HepG2 (cell line): ENCODE measurements around the gene SLC23A3. TPM values are rescaled to one million over a fixed set of nuclear protein-coding genes. Genes with fewer than 3 reads are reported as not detected.
A peak's percentile ranks its signal among the peaks of the same experiment; 100 is the strongest.

Source experiments
- AKAP8 ChIP-seq: sonication (generic); formaldehyde crosslinking; IDR thresholded peaks from 2 replicates; pipeline ENCODE4 v1.5.1; 2020; ENCODE audit warnings: mild to moderate bottlenecking, missing genetic modification reagents
- AKNA ChIP-seq: sonication (generic); formaldehyde crosslinking; IDR thresholded peaks from 2 replicates; pipeline ENCODE4 v1.4.0; 2020; ENCODE audit warnings: missing genetic modification reagents, borderline replicate concordance
- ATF4 ChIP-seq, 2 experiments: fragments of 450-650 bp in 1 of 2; sonication (generic) in 1 of 2; formaldehyde crosslinking; IDR thresholded peaks; 2 replicates each; pipeline versions ENCODE4 v1.5.0 to v1.8.0; 2020 to 2022; ENCODE audit warnings: mild to moderate bottlenecking in 1 of 2, missing genetic modification reagents in 1 of 2
- IRF1 ChIP-seq: sonication (generic); formaldehyde crosslinking; IDR thresholded peaks from 2 replicates; pipeline ENCODE4 v1.4.0; 2020; ENCODE audit warnings: low read depth, mild to moderate bottlenecking, missing genetic modification reagents
- ISL2 ChIP-seq: sonication (generic); formaldehyde crosslinking; IDR thresholded peaks from 2 replicates; pipeline ENCODE4 v1.5.0; 2020; ENCODE audit warnings: missing genetic modification reagents
- KDM2A ChIP-seq: sonication (generic); formaldehyde crosslinking; IDR thresholded peaks from 2 replicates; pipeline ENCODE4 v1.4.0; 2020; ENCODE audit warnings: low read depth, missing genetic modification reagents, borderline replicate concordance
- KDM4B ChIP-seq: sonication (generic); formaldehyde crosslinking; IDR thresholded peaks from 2 replicates; pipeline ENCODE4 v1.4.0; 2020; ENCODE audit warnings: missing genetic modification reagents
- NONO ChIP-seq, 2 experiments: fragments of 450-650 bp in 1 of 2; sonication (generic) in 1 of 2; formaldehyde crosslinking in 1 of 2; IDR thresholded peaks in 1 of 2; conservative IDR thresholded peaks in 1 of 2; 2 replicates each; pipeline versions ENCODE4 v1.6.1 to v1.8.0; 2017 to 2022; ENCODE audit warnings: mild to moderate bottlenecking in 1 of 2, missing genetic modification reagents in 1 of 2, moderate library complexity in 1 of 2
- PAWR ChIP-seq: sonication (generic); formaldehyde crosslinking; IDR thresholded peaks from 2 replicates; pipeline ENCODE4 v1.4.0; 2020; ENCODE audit warnings: missing genetic modification reagents, mild to moderate bottlenecking, borderline replicate concordance
- POLR2AphosphoS2 ChIP-seq: IDR thresholded peaks from 2 replicates; pipeline ENCODE4 v1.6.1; 2011; ENCODE audit warnings: low read depth, low read length, improper control_type of control experiment
- SCMH1 ChIP-seq: sonication (generic); formaldehyde crosslinking; IDR thresholded peaks from 2 replicates; pipeline ENCODE4 v1.9.0; 2021; ENCODE audit warnings: missing genetic modification reagents, mild to moderate bottlenecking, borderline replicate concordance
- STAG1 ChIP-seq: sonication (generic); formaldehyde crosslinking; IDR thresholded peaks from 2 replicates; pipeline ENCODE4 v1.4.0; 2020; ENCODE audit warnings: missing genetic modification reagents
- ZBTB7A ChIP-seq: sonication (generic); formaldehyde crosslinking; IDR thresholded peaks from 2 replicates; pipeline ENCODE4 v1.8.0; 2022; ENCODE audit warnings: mild to moderate bottlenecking, missing genetic modification reagents
- ZC3H4 ChIP-seq: sonication (generic); formaldehyde crosslinking; IDR thresholded peaks from 2 replicates; pipeline ENCODE4 v1.4.0; 2020; ENCODE audit warnings: missing genetic modification reagents, borderline replicate concordance
- ZFYVE20 ChIP-seq: sonication (generic); formaldehyde crosslinking; IDR thresholded peaks from 2 replicates; pipeline ENCODE4 v1.8.0; 2023; ENCODE audit warnings: low read depth, mild to moderate bottlenecking, moderate library complexity, missing genetic modification reagents, borderline replicate concordance
- ZNF124 ChIP-seq: sonication (generic); formaldehyde crosslinking; IDR thresholded peaks from 2 replicates; pipeline ENCODE4 v1.4.0; 2020; ENCODE audit warnings: missing genetic modification reagents
- ZNF264 ChIP-seq: sonication (generic); formaldehyde crosslinking; IDR thresholded peaks from 2 replicates; pipeline ENCODE4 v1.4.0; 2020; ENCODE audit warnings: missing genetic modification reagents
- ZNF354B ChIP-seq: sonication (generic); formaldehyde crosslinking; IDR thresholded peaks from 2 replicates; pipeline ENCODE4 v1.8.0; 2022; ENCODE audit warnings: mild to moderate bottlenecking, missing genetic modification reagents
- ZNF362 ChIP-seq: sonication (generic); formaldehyde crosslinking; IDR thresholded peaks from 2 replicates; pipeline ENCODE4 v1.4.0; 2020; ENCODE audit warnings: missing genetic modification reagents, mild to moderate bottlenecking, borderline replicate concordance
- ZNF431 ChIP-seq: sonication (generic); formaldehyde crosslinking; IDR thresholded peaks from 2 replicates; pipeline ENCODE4 v1.9.0; 2022; ENCODE audit warnings: missing genetic modification reagents, low read depth, mild to moderate bottlenecking, borderline replicate concordance
- ZNF589 ChIP-seq: sonication (generic); formaldehyde crosslinking; conservative IDR thresholded peaks from 2 replicates; pipeline ENCODE4 v1.8.0; 2022; ENCODE audit warnings: mild to moderate bottlenecking, moderate library complexity, missing genetic modification reagents
- polyA plus RNA-seq, 8 experiments: library from polyadenylated mRNA; depleted of rRNA in 3 of 8; stranded (reverse) in 7 of 8; unstranded in 1 of 8; fragments of >200 nt; fragmentation: Illumina TruSeq in 4 of 8; extraction: Trizol in 4 of 8; gene quantifications; 2 replicates each; pipeline versions ENCODE4 v1.2.1 to v1.2.3, GENCODE V29; 2011 to 2016; ENCODE audit warnings: low read depth in 4 of 8, missing spikeins in 1 of 8, mixed read lengths in 1 of 8; ENCODE audit not compliant: insufficient read depth in 1 of 8
- total RNA-seq, 5 experiments: library from RNA; depleted of rRNA; stranded (reverse); fragments of >200 nt; fragmentation: Illumina TruSeq; extraction: Trizol; gene quantifications; 2 replicates each; pipeline ENCODE4 v1.2.3, GENCODE V29; 2016; ENCODE audit warnings: low read depth in 1 of 5

SLC23A3 gene
- total and polyA plus RNA-seq, 2 of the 13 experiments (the other 11 are each of a cell fraction or from before 2014, with no cell fraction given) = 0.38 to 0.78 TPM

GRCh38 chr2:219178377-219179175, 8.7 kb upstream of the SLC23A3 start (continued):
- TF ChIP-seq NONO (IDR thresholded peaks at IDR 0.05) (no peak), NONO (CRISPR knock-in tag; conservative IDR thresholded peaks at IDR 0.05) (no peak), ZNF431 (CRISPR knock-in tag) (0 out of 2 replicates have a peak, but pooled peaks have one; percentile 34), ZBTB7A (CRISPR knock-in tag) (0 out of 2 replicates have a peak, but pooled peaks have one; percentile 25), ZNF589 (CRISPR knock-in tag) (no peak), KDM4B (CRISPR knock-in tag) (no peak), ZNF362 (0 out of 2 replicates have a peak, but pooled peaks have one; percentile 8), PAWR (CRISPR knock-in tag) (no peak; the same call in 1 of the 2 replicates), ZFYVE20 (CRISPR knock-in tag) (0 out of 2 replicates have a peak, but pooled peaks have one; percentile 57), POLR2AphosphoS2 (no peak), ZNF264 (CRISPR knock-in tag) (no peak), ISL2 (no peak), IRF1 (no peak), AKAP8 (peak; percentile 13; the same call in 1 of the 2 replicates), AKNA (CRISPR knock-in tag) (no peak), ZC3H4 (CRISPR knock-in tag) (no peak), KDM2A (CRISPR knock-in tag) (no peak), ZNF124 (CRISPR knock-in tag) (no peak), STAG1 (0 out of 2 replicates have a peak, but pooled peaks have one; percentile 0), ZNF354B (CRISPR knock-in tag) (no peak), SCMH1 (CRISPR knock-in tag) (no peak), ATF4 (CRISPR knock-in tag; IDR thresholded peaks at IDR 0.05) (no peak)
